Loucy (cell line): ENCODE data around the gene FSD2.
"Not testable (repeated sequence)": the region's sequence is repeated elsewhere in the genome, so short reads cannot be mapped to it uniquely, and the experiment has no call there.

ENCODE experiments used
- H2AFZ ChIP-seq: fragments of 200-600 bp; sonication (generic); 2 replicates; pipeline ENCODE4 v1.6.0; 2016; ENCODE audit warnings: antibody characterized with exemption, mild to moderate bottlenecking, low read length, moderate library complexity
- H3F3A ChIP-seq: fragments of 200-600 bp; 2 replicates; pipeline ENCODE4 v1.6.0; 2016; ENCODE audit warnings: antibody characterized with exemption, low read depth, mild to moderate bottlenecking
- H3K27me3 ChIP-seq: fragments of 200-600 bp; sonication (generic); 2 replicates; pipeline ENCODE4 v1.6.1; 2014; ENCODE audit warnings: low read length, mild to moderate bottlenecking; ENCODE audit not compliant: insufficient read depth, poor library complexity, severe bottlenecking
- H3K36me3 ChIP-seq: fragments of 200-600 bp; sonication (generic); 2 replicates; pipeline ENCODE4 v1.6.1; 2016; ENCODE audit warnings: low read length; ENCODE audit not compliant: insufficient read depth
- H3K4me1 ChIP-seq: fragments of 200-600 bp; sonication (generic); 2 replicates; pipeline ENCODE4 v1.5.1; 2014; ENCODE audit warnings: low read length, mild to moderate bottlenecking; ENCODE audit not compliant: insufficient read depth, poor library complexity, severe bottlenecking
- H3K4me2 ChIP-seq: fragments of 200-600 bp; sonication (generic); 2 replicates; pipeline ENCODE4 v1.6.0; 2014; ENCODE audit warnings: antibody characterized with exemption, low read length, low read depth, mild to moderate bottlenecking; ENCODE audit not compliant: poor library complexity, severe bottlenecking
- H3K4me3 ChIP-seq: fragments of 200-600 bp; sonication (generic); 2 replicates; pipeline ENCODE4 v1.5.1; 2014; ENCODE audit warnings: low read length, mild to moderate bottlenecking, mixed read lengths; ENCODE audit not compliant: poor library complexity, severe bottlenecking
- H3K79me2 ChIP-seq: fragments of 200-600 bp; sonication (generic); 2 replicates; pipeline ENCODE4 v1.6.1; 2014; ENCODE audit warnings: low read length; ENCODE audit not compliant: insufficient read depth
- H3K9ac ChIP-seq: fragments of 200-600 bp; sonication (generic); 2 replicates; pipeline ENCODE4 v1.6.0; 2014; ENCODE audit warnings: mild to moderate bottlenecking, low read depth, low read length, moderate library complexity; ENCODE audit not compliant: poor library complexity, severe bottlenecking
- H3K9me2 ChIP-seq: fragments of 200-600 bp; sonication (generic); replicated peaks from 2 replicates; pipeline ENCODE4 v1.6.1; 2016; ENCODE audit warnings: low read depth, low read length, mixed read lengths
- H3K9me3 ChIP-seq: fragments of 200-600 bp; sonication (generic); 2 replicates; pipeline ENCODE4 v1.6.1; 2014; ENCODE audit warnings: mild to moderate bottlenecking, antibody characterized with exemption, low read length, low read depth; ENCODE audit not compliant: insufficient read depth
- H4K20me1 ChIP-seq: fragments of 200-600 bp; sonication (generic); 2 replicates; pipeline ENCODE4 v1.6.0; 2014; ENCODE audit warnings: antibody characterized with exemption, low read length, mild to moderate bottlenecking; ENCODE audit not compliant: insufficient read depth, poor library complexity, severe bottlenecking
- CTCF ChIP-seq: fragments of 200-600 bp; sonication (generic); conservative IDR thresholded peaks from 2 replicates; pipeline ENCODE4 v1.5.1; 2014; ENCODE audit warnings: mild to moderate bottlenecking, antibody characterized with exemption, low read length
- EZH2phosphoT487 ChIP-seq: fragments of 200-600 bp; IDR thresholded peaks from 2 replicates; pipeline ENCODE4 v1.6.1; 2018; ENCODE audit warnings: antibody characterized with exemption, mild to moderate bottlenecking, moderate library complexity, borderline replicate concordance

FSD2 gene

GRCh38 chr15:82828075-82828474 lies 22.2 kb upstream of the FSD2 start:
- Histone ChIP-seq H3K27me3 (no peaks in the 10 kb centered on the region), H4K20me1 (no peaks in the 10 kb centered on the region), H3K9me2 (no peaks in the 10 kb centered on the region), H3K36me3 (peaks cover 86% of the 10 kb centered on the region; the same call in 1 of the 2 replicates), H3K9ac (no peak overlapping the region), H3F3A (no peaks in the 10 kb centered on the region), H2AFZ (no peak overlapping the region), H3K9me3 (no peaks in the 10 kb centered on the region), H3K4me1 (no peaks in the 10 kb centered on the region), H3K79me2 (no peaks in the 10 kb centered on the region), H3K4me3 (no peak overlapping the region), H3K4me2 (no peak overlapping the region)
- TF ChIP-seq CTCF = no peak
- TF ChIP-seq EZH2phosphoT487 = no peak

GRCh38 chr15:82823049-82823448 lies 17.2 kb upstream of the FSD2 start:
- Histone ChIP-seq H3K36me3 (peaks cover 65% of the 10 kb centered on the region; the same call in 1 of the 2 replicates), H3K9ac (no peak overlapping the region), H3K4me1 (no peaks in the 10 kb centered on the region), H4K20me1 (no peaks in the 10 kb centered on the region), H3K79me2 (no peaks in the 10 kb centered on the region), H3K4me2 (no peak overlapping the region), H3K27me3 (no peaks in the 10 kb centered on the region), H2AFZ (no peak overlapping the region), H3F3A (no peaks in the 10 kb centered on the region), H3K9me3 (no peaks in the 10 kb centered on the region), H3K4me3 (no peak overlapping the region), H3K9me2 (no peaks in the 10 kb centered on the region)
- TF ChIP-seq EZH2phosphoT487 (no peak), CTCF (no peak)

GRCh38 chr15:82821851-82822250 lies 16.0 kb upstream of the FSD2 start:
- not testable (repeated sequence) for H3K27me3 ChIP-seq, H3K9ac ChIP-seq, H3K4me3 ChIP-seq, H3F3A ChIP-seq, H3K9me3 ChIP-seq, H2AFZ ChIP-seq, H3K4me1 ChIP-seq, H4K20me1 ChIP-seq, H3K9me2 ChIP-seq, H3K4me2 ChIP-seq, H3K79me2 ChIP-seq
- H3K36me3 ChIP-seq = peaks cover 60% of the 10 kb centered on the region; the same call in 1 of the 2 replicates

GRCh38 chr15:82821396-82821795 lies 15.5 kb upstream of the FSD2 start:
- not testable (repeated sequence) for H3K9me3 ChIP-seq, H3K4me3 ChIP-seq, H3K4me1 ChIP-seq, H3K4me2 ChIP-seq, H3K9ac ChIP-seq, H3K79me2 ChIP-seq, H3F3A ChIP-seq, H4K20me1 ChIP-seq, H2AFZ ChIP-seq, H3K27me3 ChIP-seq, H3K9me2 ChIP-seq
- H3K36me3 ChIP-seq = peaks cover 60% of the 10 kb centered on the region; the same call in 1 of the 2 replicates
